ENCODE results near the gene DENND1A.

DNA sequence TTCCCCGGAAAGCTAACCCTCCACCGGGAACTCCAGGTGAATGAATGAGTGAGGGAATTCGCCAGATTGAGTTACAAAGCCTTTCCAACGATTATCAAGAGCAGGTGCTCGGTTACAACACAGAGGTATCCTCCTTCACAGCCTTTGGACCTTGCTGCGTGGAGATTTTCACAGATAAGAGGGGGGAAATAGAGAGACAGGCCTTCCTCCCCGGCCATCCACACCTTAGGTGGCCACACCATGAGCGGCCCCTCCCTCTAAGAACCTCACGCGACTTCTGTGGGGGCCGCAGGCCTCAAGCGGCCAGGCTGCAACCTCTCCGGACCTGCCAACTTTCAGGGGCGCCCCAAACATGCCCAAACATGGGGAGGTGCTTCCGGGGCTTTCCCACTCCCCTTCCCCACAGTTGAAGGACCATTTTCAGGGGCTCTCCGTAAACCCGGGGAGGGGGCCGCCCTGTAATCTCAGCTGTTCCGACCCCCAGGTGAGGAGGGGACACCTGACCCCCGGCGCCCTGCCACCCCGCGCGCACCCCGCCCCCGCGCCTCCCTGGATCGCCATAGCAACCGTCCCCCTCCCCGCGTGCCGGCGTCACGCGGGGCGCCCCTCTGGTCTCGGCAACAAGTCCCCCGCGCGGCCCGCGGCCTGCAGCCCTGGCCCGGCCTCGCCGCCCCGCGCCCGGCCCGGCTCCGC, 603 bp downstream of the DENND1A start:
- TF ChIP-seq, protein P1, sequence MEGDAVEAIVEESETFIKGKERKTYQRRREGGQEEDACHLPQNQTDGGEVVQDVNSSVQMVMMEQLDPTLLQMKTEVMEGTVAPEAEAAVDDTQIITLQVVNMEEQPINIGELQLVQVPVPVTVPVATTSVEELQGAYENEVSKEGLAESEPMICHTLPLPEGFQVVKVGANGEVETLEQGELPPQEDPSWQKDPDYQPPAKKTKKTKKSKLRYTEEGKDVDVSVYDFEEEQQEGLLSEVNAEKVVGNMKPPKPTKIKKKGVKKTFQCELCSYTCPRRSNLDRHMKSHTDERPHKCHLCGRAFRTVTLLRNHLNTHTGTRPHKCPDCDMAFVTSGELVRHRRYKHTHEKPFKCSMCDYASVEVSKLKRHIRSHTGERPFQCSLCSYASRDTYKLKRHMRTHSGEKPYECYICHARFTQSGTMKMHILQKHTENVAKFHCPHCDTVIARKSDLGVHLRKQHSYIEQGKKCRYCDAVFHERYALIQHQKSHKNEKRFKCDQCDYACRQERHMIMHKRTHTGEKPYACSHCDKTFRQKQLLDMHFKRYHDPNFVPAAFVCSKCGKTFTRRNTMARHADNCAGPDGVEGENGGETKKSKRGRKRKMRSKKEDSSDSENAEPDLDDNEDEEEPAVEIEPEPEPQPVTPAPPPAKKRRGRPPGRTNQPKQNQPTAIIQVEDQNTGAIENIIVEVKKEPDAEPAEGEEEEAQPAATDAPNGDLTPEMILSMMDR (IDR thresholded peaks at IDR 0.05): no peak
- no peak for TF ChIP-seq CBFB (CRISPR knock-in tag; IDR thresholded peaks at IDR 0.05; ENCODE audit: low read depth)
- no peak for TF ChIP-seq CREB1 (CRISPR knock-in tag; IDR thresholded peaks at IDR 0.05)
- no peak for TF ChIP-seq GABPB1 (CRISPR knock-in tag; IDR thresholded peaks at IDR 0.05)
- TF ChIP-seq, protein P2, sequence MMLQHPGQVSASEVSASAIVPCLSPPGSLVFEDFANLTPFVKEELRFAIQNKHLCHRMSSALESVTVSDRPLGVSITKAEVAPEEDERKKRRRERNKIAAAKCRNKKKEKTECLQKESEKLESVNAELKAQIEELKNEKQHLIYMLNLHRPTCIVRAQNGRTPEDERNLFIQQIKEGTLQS (CRISPR knock-in tag; conservative IDR thresholded peaks at IDR 0.05): no peak
- no peak for TF ChIP-seq NR2C2 (CRISPR knock-in tag; IDR thresholded peaks at IDR 0.05)
- TF ChIP-seq ZBTB21 (CRISPR knock-in tag; IDR thresholded peaks at IDR 0.05; ENCODE audit: borderline replicate concordance): no peak
- TF ChIP-seq, protein P3, sequence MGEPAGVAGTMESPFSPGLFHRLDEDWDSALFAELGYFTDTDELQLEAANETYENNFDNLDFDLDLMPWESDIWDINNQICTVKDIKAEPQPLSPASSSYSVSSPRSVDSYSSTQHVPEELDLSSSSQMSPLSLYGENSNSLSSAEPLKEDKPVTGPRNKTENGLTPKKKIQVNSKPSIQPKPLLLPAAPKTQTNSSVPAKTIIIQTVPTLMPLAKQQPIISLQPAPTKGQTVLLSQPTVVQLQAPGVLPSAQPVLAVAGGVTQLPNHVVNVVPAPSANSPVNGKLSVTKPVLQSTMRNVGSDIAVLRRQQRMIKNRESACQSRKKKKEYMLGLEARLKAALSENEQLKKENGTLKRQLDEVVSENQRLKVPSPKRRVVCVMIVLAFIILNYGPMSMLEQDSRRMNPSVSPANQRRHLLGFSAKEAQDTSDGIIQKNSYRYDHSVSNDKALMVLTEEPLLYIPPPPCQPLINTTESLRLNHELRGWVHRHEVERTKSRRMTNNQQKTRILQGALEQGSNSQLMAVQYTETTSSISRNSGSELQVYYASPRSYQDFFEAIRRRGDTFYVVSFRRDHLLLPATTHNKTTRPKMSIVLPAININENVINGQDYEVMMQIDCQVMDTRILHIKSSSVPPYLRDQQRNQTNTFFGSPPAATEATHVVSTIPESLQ (CRISPR knock-in tag; IDR thresholded peaks at IDR 0.05): no peak
- no peak for TF ChIP-seq FOXK1 (CRISPR knock-in tag; IDR thresholded peaks at IDR 0.05)
- TF ChIP-seq TEAD1 (CRISPR knock-in tag; IDR thresholded peaks at IDR 0.05): no peak
